OCI-LY1 (cell line): Measurements from ENCODE around the gene TPBGL.

Experiments used
- H2AFZ ChIP-seq: fragments of 200-600 bp; sonication (generic), shearing (Covaris generic); 2 replicates; pipeline ENCODE4 v1.6.0; 2014; ENCODE audit warnings: antibody characterized with exemption, mild to moderate bottlenecking, low read length
- H3F3A ChIP-seq: fragments of 200-600 bp; sonication (generic), shearing (Covaris generic); 2 replicates; pipeline ENCODE4 v1.6.0; 2014; ENCODE audit warnings: mild to moderate bottlenecking, antibody characterized with exemption, low read length, moderate library complexity; ENCODE audit not compliant: insufficient read depth
- H3K27ac ChIP-seq: fragments of 200-600 bp; sonication (generic); 2 replicates; pipeline ENCODE4 v1.5.1; 2014; ENCODE audit warnings: low read length, mixed run types, mild to moderate bottlenecking, low read depth; ENCODE audit not compliant: poor library complexity, severe bottlenecking
- H3K27me3 ChIP-seq: fragments of 200-600 bp; sonication (generic); 2 replicates; pipeline ENCODE4 v1.6.0; 2014; ENCODE audit warnings: antibody characterized with exemption, mild to moderate bottlenecking, low read length, moderate library complexity; ENCODE audit not compliant: insufficient read depth
- H3K36me3 ChIP-seq: fragments of 200-600 bp; sonication (generic); 2 replicates; pipeline ENCODE4 v1.6.1; 2014; ENCODE audit warnings: mild to moderate bottlenecking, antibody characterized with exemption, low read length, moderate library complexity, mixed read lengths; ENCODE audit not compliant: insufficient read depth
- H3K4me1 ChIP-seq: fragments of 200-600 bp; sonication (generic); 2 replicates; pipeline ENCODE4 v1.5.1; 2014; ENCODE audit warnings: mild to moderate bottlenecking, low read length, moderate library complexity; ENCODE audit not compliant: insufficient read depth, severe bottlenecking
- H3K4me2 ChIP-seq: fragments of 200-600 bp; sonication (generic), shearing (Covaris generic); 2 replicates; pipeline ENCODE4 v1.6.1; 2014; ENCODE audit warnings: low read length
- H3K4me3 ChIP-seq: fragments of 200-600 bp; sonication (generic); 2 replicates; pipeline ENCODE4 v1.5.1; 2014; ENCODE audit warnings: low read length, low read depth, mild to moderate bottlenecking, mixed read lengths; ENCODE audit not compliant: poor library complexity, severe bottlenecking
- H3K79me2 ChIP-seq: fragments of 200-600 bp; shearing (Covaris generic); 2 replicates; pipeline ENCODE4 v1.6.1; 2016; ENCODE audit warnings: mixed run types, low read length, mixed read lengths; ENCODE audit not compliant: insufficient read depth
- H3K9ac ChIP-seq: fragments of 200-600 bp; sonication (generic), shearing (Covaris generic); 2 replicates; pipeline ENCODE4 v1.6.1; 2014; ENCODE audit warnings: mild to moderate bottlenecking, low read length, mixed read lengths
- H3K9me2 ChIP-seq: fragments of 200-600 bp; sonication (generic), shearing (Covaris generic); 2 replicates; pipeline ENCODE4 v1.6.1; 2014; ENCODE audit warnings: low read depth, mild to moderate bottlenecking, low read length, mixed read lengths
- H3K9me3 ChIP-seq: fragments of 200-600 bp; shearing (Covaris generic); 2 replicates; pipeline ENCODE4 v1.6.1; 2014; ENCODE audit warnings: low read length, mixed read lengths
- H4K20me1 ChIP-seq: fragments of 200-600 bp; sonication (generic), shearing (Covaris generic); 2 replicates; pipeline ENCODE4 v1.6.0; 2016; ENCODE audit warnings: mild to moderate bottlenecking, low read length; ENCODE audit not compliant: insufficient read depth
- EZH2 ChIP-seq: fragments of 200-600 bp; sonication (generic), shearing (Covaris generic); IDR thresholded peaks from 2 replicates; pipeline ENCODE4 v1.8.0; 2017; ENCODE audit warnings: borderline replicate concordance, mixed run types, mild to moderate bottlenecking, antibody characterized with exemption, low read length, moderate library complexity, mixed read lengths
- TF ChIP-seq, protein P1 (sequence below): fragments of 200-600 bp; sonication (generic), shearing (Covaris generic); IDR thresholded peaks from 2 replicates; pipeline ENCODE4 v1.5.1; 2017; ENCODE audit warnings: mild to moderate bottlenecking, antibody characterized with exemption, low read length, moderate library complexity, mixed read lengths

The TPBGL gene

DNA sequence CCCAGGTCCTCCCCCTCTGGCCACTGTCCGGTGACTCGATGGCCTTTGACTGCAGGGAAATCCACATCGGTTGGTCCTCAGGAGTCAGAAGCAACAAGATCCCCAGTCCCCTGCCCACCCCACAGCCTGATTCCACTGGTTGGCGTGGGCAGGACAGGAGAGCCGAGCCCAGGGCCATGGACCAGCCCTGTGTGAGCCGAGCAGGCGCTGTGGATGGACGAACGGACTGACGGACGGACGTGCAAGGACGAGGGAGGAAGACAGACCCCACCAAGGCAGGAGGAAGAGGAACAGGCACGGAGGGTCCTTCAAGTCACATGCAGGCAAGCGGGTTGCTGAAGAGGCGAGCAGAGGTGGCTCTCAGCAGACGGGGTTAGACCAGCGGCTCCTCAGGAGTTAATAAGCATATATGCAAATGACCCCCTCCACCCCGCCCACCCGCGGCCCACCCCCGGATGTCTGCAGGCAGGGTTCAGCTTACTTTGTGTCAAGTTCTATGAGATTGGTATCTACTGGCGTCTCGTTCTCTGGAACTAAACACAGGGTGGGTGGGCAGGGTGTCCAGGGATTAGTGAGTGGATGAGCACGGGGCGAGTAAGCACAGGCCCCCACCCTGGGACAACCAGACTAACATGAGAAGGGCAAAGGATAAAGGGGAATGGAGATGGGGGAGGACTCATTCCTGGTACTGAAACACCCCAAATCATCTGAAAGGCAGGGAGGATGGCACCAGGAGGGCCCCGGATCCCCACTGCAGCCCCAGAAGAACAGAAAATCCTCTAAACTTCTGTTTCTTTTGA lies 26.8 kb downstream of the TPBGL start:
- Histone ChIP-seq H3K9me2 (no peaks in the 10 kb centered on the region), H2AFZ (no peak overlapping the region), H3K9me3 (no peaks in the 10 kb centered on the region), H4K20me1 (no peaks in the 10 kb centered on the region), H3K4me1 (no peaks in the 10 kb centered on the region), H3K27ac (no peak overlapping the region), H3K4me3 (no peak overlapping the region), H3K27me3 (no peaks in the 10 kb centered on the region; the same call in 1 of the 2 replicates), H3K36me3 (no peaks in the 10 kb centered on the region), H3K9ac (no peak overlapping the region), H3K4me2 (no peak overlapping the region), H3F3A (no peaks in the 10 kb centered on the region), H3K79me2 (no peaks in the 10 kb centered on the region)
- TF ChIP-seq, protein P1, sequence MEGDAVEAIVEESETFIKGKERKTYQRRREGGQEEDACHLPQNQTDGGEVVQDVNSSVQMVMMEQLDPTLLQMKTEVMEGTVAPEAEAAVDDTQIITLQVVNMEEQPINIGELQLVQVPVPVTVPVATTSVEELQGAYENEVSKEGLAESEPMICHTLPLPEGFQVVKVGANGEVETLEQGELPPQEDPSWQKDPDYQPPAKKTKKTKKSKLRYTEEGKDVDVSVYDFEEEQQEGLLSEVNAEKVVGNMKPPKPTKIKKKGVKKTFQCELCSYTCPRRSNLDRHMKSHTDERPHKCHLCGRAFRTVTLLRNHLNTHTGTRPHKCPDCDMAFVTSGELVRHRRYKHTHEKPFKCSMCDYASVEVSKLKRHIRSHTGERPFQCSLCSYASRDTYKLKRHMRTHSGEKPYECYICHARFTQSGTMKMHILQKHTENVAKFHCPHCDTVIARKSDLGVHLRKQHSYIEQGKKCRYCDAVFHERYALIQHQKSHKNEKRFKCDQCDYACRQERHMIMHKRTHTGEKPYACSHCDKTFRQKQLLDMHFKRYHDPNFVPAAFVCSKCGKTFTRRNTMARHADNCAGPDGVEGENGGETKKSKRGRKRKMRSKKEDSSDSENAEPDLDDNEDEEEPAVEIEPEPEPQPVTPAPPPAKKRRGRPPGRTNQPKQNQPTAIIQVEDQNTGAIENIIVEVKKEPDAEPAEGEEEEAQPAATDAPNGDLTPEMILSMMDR = no peak
- TF ChIP-seq EZH2 = no peak

DNA sequence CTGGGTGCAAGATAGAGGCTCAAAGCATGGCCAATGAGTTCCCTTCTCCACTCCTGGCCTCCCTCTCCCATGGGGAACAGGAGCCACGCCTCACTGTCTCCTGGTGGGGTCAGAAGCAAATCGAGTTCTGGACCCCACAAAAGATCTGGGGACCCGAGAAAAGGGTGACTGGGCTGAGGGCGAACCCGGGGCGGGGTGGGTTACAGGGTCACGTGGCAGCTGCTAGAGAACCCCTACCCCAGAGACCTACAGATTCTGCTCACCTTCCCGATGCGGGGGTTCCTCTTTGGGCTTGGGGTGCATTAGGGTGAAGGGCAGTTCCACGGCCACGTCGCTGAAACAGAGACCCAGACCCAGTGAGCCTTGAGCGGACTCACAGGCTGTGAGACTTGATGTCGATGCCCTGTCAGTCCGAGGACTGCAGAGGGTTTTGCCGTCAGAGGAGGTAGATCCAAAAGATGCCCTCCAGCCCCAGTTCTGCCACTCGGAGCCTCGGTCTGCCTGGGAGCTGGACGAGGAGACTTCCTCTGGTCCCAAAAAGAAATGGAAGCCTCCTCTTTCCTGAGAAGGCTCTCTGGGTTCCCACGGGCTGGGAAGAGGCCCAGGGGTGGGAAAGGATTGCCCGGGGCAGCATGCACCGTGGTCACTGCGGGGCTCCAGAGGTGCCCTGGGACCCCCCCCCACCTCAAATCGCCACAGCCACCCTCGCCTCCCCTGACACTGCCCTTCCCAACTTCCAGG lies 28.2 kb downstream of the TPBGL start:
- no peaks in the 10 kb centered on the region for H3F3A ChIP-seq
- H3K36me3 ChIP-seq = no peaks in the 10 kb centered on the region
- no peak overlapping the region for H2AFZ ChIP-seq
- no peak overlapping the region for H3K27ac ChIP-seq
- TF ChIP-seq, protein P1 = no peak
- no peak for TF ChIP-seq EZH2
- H3K27me3 ChIP-seq = no peaks in the 10 kb centered on the region; the same call in 1 of the 2 replicates
- H3K4me1 ChIP-seq = no peaks in the 10 kb centered on the region
- no peaks in the 10 kb centered on the region for H4K20me1 ChIP-seq
- no peaks in the 10 kb centered on the region for H3K9me2 ChIP-seq
- no peaks in the 10 kb centered on the region for H3K9me3 ChIP-seq
- no peak overlapping the region for H3K9ac ChIP-seq
- no peaks in the 10 kb centered on the region for H3K79me2 ChIP-seq
- H3K4me2 ChIP-seq = no peak overlapping the region
- H3K4me3 ChIP-seq = no peak overlapping the region

DNA sequence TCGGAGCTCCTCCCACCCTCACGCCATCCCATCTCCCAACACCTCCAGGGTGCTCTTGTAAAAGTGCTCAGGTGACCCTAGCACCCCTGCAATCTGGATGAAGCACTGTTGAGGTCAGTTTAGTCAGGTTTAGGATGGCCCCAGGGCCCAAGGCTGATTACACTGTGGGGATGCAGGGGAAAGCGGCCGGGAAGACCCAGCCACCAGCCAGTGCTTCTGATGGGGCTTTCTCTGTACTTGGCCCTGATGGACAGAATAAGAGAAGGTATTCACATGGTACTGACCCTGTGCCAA lies 28.7 kb downstream of the TPBGL start:
- TF ChIP-seq, protein P1 = no peak
- no peak for TF ChIP-seq EZH2
- Histone ChIP-seq H3K27me3 (no peaks in the 10 kb centered on the region; the same call in 1 of the 2 replicates), H3K4me3 (no peak overlapping the region), H3K79me2 (no peaks in the 10 kb centered on the region), H3F3A (no peaks in the 10 kb centered on the region), H3K9me3 (no peaks in the 10 kb centered on the region), H3K27ac (no peak overlapping the region), H3K4me2 (no peak overlapping the region), H3K36me3 (no peaks in the 10 kb centered on the region), H4K20me1 (no peaks in the 10 kb centered on the region), H2AFZ (no peak overlapping the region), H3K9me2 (no peaks in the 10 kb centered on the region), H3K9ac (no peak overlapping the region), H3K4me1 (no peaks in the 10 kb centered on the region)
